NK-92 (cell line): ENCODE results near the gene MOV10L1.
A peak's percentile ranks its signal among the peaks of the same experiment; 100 is the strongest.

Experiments used
- DNase-seq: peaks from one replicate; lab custom pipeline; 2025; ENCODE audit not compliant: unreplicated experiment; lab: John Stamatoyannopoulos, UW

MOV10L1 gene

GRCh38 chr22:50186181-50186714 lies 96.4 kb downstream of the MOV10L1 start:
- DNase-seq: no peak

GRCh38 chr22:50186761-50187523 lies 97.1 kb downstream of the MOV10L1 start:
- DNase-seq: no peak

- no peak for DNase-seq
These were observed 98.5 kb downstream of the MOV10L1 start for GRCh38 chr22:50188356-50188755.

- DNase-seq: no peak
These were observed 99.5 kb downstream of the MOV10L1 start for GRCh38 chr22:50189184-50189848.

- no peak for DNase-seq
These were observed 100.0 kb downstream of the MOV10L1 start for GRCh38 chr22:50189849-50190181.

GRCh38 chr22:50190182-50190940 lies 100.6 kb downstream of the MOV10L1 start:
- DNase-seq: no peak

GRCh38 chr22:50190941-50191741 lies 101.3 kb downstream of the MOV10L1 start:
- peak; percentile 17 for DNase-seq

GRCh38 chr22:50192436-50193204 lies 102.8 kb downstream of the MOV10L1 start:
- DNase-seq: no peak

GRCh38 chr22:50193621-50194020 lies 103.8 kb downstream of the MOV10L1 start:
- DNase-seq: no peak

GRCh38 chr22:50194037-50194805 lies 104.4 kb downstream of the MOV10L1 start:
- no peak for DNase-seq

- no peak for DNase-seq
These were observed 106.5 kb downstream of the MOV10L1 start for GRCh38 chr22:50196256-50196655.

GRCh38 chr22:50197000-50197800 lies 107.4 kb downstream of the MOV10L1 start:
- no peak for DNase-seq

- no peak for DNase-seq
These were observed 108.2 kb downstream of the MOV10L1 start for GRCh38 chr22:50197856-50198623.

GRCh38 chr22:50198624-50199017 lies 108.8 kb downstream of the MOV10L1 start:
- no peak for DNase-seq

GRCh38 chr22:50199251-50199721 lies 109.5 kb downstream of the MOV10L1 start:
- DNase-seq: no peak

- DNase-seq: no peak
These were observed 110.1 kb downstream of the MOV10L1 start for GRCh38 chr22:50199829-50200460.
